NCI-H146 treated with DMSO at 0.1 percent for 48 hours (cell line): ENCODE data around the gene BCAS3.
"Not testable (repeated sequence)": the region's sequence is repeated elsewhere in the genome, so short reads cannot be mapped to it uniquely, and the experiment has no call there.

Experiments
- DNase-seq: peaks from one replicate; lab custom pipeline; 2025; ENCODE audit not compliant: unreplicated experiment; lab: John Stamatoyannopoulos, UW

The BCAS3 gene

DNA sequence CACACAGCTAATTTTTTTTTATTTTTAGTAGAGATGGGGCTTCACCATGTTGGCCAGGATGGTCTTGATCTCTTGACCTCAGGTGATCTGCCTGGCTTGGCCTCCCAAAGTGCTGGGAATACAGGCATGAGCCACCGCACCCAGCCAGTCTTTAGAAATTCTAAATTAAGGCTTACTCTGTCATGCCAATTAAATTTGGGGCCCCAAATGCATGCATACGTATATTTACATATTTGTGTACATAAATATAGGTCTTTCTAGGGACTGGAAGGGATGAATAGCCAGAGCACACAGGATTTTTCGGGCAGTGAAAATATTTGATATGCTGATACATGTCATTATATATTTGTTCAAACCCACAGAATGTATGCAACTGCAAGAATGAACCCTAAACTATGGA lies 105.1 kb downstream of the BCAS3 start:
- DNase-seq: no peak

DNA sequence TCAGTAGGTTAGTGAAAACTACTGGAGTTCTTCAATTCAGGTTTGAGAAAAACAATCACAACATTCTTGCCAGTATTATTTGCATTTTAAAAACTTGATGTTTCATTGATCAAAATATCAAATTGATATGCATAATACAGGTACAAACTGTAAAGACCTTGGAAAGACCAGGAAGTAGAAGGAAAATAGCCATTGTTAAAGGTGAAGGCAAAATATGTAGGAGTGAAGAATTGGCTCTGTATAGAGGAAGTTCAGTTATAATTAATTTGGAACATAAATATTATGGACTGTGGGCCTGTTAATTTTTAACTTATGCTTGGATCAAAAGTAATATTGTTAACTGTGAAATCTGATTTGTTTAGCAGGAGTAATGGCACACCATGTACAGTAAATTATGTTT lies 112.6 kb downstream of the BCAS3 start:
- DNase-seq: no peak

DNA sequence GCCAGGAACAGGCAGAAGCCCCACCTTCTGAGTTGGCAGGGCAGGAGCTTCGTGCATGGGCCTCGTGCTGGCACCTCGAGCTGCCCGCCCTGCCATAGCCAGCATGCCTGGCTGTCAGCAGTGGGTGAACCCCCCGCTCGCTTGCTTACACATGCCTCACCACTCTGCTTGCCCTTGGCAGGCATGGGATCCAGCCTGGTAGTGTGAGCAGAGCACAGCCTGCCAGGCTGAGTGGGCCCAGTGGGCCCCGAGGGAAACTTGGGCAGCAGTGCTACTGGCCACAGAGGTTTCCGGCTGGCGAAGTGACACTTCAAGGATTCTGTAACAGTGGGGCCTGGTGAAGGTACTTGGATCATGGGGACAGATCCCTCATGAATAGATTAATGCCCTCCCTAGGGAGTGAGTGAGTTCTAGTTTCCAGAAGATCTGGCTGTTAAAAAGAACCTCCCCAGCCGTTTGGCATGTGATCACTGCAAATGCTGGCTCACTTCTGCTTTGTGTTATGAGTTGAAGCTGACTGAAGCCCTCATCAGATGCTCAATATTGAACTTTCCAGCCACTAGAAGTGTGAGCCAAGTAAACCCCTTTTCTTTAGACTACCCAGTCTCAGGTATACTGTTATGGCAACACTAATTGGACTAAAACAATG lies 114.7 kb downstream of the BCAS3 start:
- no peak for DNase-seq

DNA sequence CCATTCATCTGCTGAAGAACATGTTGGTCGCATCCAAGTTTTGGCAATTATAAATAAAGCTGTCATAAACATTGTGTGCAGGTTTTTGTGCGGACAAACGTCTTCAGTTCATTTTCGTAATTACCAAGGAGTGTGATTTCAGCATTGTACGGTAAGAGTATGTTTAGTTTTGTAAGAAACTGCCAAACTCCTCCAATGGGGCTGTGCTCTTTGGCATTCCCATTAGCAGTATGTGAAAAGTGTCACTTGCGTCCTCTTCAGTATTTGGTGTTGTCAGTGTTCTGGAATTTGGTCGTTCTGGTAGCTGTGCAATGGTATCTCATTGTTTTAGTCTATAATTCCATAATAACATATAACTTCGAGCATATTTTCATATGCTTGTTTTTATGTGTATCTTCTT lies 120.9 kb downstream of the BCAS3 start:
- DNase-seq: no peak

DNA sequence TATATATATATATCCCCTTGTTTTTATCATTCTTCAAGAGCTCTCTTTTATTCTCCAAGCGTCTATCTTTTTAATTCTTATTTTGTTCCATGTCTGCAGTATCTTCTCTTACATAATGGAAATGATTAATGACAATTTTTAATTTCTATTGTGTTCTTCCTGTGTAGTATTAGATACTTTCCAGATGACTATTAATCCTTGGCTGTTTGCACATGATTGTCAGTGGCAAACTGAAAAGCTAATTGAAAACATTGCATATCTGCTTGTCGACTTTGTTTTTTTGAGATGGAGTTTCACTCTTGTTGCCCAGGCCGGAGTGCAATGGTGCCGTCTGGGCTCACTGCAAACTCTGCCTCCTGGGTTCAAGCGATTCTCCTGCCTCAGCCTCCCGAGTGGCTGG lies 124.7 kb downstream of the BCAS3 start:
- DNase-seq: no peak

DNA sequence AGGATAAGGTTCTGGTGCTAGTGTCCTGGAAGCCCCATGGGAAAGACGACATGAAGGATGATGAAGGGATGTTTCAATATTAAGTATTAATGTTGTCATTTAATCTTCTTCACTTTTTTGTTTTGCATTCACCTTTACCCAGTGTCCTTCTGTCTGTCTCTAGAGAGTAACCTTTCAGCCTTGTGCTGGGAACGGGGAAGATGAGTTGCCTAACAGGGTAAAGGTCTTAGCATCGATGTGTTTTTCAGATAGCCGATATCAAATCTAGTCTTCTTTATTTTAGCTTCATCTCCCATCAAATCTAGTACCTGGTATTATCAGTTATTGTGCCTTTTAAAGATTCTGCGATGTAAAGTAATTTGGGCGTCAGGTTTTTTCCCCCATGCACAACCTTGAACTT lies 125.4 kb downstream of the BCAS3 start:
- no peak for DNase-seq

DNA sequence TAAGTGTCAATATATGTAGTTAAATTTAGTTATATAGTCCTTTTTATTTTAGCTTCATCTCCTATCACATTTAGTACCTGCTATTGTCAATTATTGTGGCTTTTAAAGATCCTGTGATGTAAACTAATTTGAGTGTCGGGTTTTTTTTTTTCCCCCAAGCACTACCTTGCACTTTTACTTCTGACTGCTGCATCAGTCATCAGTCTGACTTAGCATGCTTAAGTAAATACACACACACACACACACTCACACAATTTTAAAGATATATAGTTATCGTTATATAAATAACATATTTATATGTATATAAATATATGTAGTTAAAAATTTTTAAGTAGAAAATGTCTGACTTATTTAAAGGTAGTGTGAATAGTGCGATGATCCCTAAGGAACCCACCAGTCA lies 127.2 kb downstream of the BCAS3 start:
- no peak for DNase-seq

DNA sequence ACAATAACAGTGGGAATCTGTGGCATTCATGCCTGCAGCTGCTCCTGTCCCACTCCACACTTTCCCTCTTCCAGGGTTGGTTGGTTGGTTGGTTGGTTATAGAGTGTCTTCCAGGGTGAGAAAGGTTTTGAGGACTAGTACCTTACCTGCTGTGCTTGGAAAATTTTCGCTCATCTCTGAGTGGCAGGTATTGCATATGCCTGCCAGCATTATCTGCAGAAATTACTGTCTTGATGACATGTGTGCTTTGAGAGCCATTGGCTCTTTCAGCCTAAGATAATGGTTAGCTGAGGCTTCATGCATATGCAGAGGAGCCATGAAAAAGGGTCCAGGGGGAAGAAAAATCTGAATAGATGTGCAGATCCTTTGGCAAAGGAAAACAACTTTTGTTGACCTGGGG lies 131.8 kb downstream of the BCAS3 start:
- no peak for DNase-seq

DNA sequence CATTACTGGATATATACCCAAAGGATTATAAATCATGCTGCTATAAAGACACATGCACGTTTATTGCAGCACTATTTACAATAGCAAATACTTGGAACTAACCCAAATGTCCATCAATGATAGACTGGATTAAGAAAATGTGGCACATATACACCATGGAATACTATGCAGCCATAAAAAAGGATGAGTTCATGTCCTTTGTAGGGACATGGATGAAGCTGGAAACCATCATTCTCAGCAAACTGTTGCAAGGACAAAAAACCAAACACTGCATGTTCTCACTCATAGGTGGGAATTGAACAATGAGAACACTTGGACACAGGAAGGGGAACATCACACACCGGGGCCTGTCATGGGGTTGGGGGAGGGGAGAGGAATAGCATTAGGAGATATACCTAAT lies 137.3 kb downstream of the BCAS3 start:
- not testable (repeated sequence) for DNase-seq

DNA sequence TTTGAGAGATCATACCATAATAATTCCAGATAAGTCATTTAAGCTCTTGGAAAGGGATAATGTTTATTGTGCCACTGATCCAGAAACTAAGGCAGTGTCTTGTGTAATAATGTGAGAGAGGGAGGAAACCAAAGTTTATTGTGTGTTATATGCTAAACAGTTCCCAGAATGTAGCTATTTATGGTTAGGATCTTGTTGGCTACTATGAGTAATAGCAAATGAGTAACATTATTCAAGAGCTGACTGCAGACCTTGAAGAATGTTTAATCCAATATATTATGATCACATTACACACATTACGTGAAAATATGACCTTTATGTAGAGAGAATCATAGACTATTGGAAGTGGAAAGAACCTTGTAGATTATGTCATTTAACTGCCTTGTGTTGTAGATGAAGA lies 139.5 kb downstream of the BCAS3 start:
- no peak for DNase-seq

DNA sequence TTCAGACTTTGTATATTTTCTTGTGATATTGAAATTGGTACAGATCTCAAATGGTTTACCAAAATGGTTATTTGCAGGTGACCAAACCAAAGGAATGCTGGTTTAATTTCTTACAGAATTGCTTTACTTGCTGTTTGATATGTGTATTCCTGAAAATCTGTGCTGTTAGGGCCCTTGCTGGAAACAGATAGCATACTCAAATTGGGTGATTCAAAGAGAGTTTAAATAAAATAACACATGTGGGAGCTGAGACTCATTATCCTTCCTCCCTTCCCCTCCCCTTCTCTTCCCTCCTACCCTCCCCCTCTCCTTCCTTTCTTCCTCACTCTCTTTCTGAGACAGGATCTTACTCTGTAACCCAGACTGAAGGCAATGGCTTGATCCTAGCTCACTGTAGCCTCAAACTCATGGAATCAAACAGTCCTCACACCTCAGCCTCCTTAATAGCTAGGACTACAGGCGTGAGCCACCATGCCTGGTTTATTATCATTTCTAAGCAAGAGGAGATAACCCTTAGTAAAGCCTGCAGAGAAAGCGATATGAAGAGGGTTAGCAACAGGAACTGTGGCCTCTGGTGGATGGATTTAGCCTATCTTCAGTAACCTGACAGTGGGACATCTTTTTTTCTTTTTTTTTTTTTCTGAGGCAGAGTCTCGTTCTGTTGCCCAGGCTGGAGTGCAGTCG lies 141.9 kb downstream of the BCAS3 start:
- DNase-seq: no peak

DNA sequence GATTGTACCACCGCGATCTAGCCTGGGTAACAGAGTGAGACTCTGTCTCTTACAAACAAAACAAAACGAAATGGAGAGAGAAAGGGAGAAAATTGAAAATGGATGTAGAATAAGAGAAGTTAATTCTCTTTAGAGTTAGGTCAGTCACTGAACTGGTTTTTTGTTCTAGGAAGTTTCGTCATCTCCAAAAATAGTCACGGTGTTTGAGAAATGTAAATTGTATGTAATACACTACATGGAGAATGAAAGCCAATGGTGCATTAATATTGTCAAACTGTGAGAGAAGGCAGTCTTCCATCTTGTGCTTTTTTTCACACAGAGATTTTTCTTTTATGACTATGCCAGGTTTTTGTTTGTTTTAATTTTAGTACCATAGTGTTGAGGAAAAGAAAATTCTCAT lies 145.9 kb downstream of the BCAS3 start:
- no peak for DNase-seq

DNA sequence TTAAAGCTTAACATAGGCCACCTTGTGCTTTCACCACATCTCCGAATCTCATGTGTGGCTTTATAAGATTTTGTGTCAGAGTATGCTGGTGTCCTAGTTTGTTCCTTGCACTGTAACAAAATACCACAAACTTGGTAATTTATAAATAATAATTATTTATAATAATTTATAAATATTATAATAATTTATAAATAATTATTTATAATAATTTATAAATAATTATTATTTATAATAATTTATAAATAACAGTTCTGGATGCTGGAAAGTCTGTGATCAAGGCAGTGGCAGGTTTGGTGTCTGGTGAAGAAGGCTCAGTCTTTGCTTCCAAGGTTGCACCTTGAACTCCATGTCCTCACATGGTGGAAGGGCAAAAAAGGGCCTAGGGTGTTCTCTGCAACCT lies 147.7 kb downstream of the BCAS3 start:
- no peak for DNase-seq

DNA sequence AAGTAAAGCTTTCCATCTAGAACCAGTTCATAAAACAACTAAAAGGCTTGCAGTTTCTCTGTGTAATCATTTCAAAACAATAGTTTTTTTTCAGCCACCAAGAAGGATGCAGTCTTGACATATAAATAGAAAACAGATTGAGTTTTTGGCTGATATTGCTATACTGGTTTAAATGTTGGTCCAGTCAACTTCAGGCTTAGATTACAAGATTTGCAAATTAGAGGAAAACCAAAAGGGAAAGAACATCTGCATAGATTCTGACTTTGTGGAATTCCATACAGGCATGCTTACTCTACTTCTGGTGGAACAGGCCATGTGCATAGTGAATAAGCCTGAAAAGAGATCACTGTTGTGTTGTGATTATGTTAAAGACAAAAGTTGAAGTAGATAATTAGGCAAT lies 150.3 kb downstream of the BCAS3 start:
- no peak for DNase-seq

DNA sequence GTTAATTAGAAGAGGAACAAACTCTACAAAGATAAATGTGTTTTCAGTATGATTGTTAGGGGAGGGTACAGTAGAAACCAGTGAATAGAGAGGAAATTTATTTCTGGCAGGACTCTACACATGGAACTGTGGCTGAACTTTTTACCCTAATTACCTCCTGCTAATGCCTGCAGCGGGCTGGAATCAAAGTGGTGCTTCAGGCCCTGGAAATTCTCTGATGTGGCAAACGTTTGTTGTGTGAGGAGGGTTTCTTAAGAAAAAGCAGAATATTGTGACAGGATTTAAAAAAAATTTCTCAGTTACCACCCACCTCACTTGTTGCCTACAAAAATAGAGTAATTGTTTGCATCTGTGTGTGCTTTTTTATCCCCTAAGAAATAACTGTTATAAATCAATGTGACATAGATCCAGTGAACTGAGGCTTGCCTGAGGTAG lies 154.5 kb downstream of the BCAS3 start:
- DNase-seq: no peak

DNA sequence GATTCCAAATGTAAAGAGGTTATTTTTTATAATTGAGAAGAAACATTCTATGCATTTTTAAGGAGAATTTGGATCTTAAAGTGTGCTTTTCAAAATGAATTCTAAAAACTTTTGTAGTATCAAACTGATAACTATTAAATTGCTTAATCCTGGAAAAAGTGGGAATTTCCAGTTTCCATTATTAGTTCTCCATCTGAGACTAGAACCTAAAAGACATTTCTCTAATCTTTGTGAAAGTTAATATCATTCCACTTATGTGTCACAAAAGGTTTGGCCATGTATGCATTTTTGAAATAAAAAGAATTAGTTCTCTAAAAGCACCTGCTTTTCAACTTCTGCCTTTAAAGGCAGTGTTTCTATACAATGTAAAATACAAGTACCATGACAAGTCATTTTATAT lies 155.0 kb downstream of the BCAS3 start:
- no peak for DNase-seq

DNA sequence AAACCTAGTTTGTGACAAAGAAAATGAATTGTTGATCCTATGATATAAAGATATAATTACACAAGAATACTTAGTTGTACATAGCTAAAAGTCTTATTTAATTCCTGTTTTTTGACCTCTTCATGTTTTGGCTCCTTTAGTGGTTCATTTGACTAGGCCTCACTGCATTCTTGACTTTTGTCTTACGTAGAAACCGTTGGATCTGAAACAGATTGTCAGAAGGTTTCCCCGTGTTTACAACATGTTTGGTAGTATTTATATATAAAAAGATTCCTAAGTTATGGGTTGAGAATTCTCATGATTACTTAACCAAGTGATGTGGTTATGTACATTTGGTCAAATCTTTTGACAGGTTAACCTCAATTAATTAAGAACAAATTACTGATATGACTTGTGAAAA lies 162.8 kb downstream of the BCAS3 start:
- no peak for DNase-seq

DNA sequence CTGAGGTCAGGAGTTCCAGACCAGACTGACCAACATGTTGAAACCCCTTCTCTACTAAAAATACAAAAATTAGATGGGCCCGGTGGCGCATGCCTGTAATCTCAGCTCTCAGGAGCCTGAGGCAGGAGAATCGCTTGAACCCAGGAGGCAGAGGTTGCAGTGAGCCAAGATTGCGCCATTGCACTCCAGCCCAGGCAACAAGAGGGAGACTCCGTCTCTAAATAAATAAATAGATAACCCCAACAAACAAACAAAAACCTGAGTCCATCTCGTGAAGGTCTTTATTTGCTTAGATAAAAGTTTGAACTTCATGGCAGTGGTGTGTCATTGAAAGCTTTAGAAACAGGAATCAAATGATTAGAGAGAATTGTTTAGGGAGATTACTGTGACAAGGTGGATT lies 167.4 kb downstream of the BCAS3 start:
- DNase-seq: no peak

DNA sequence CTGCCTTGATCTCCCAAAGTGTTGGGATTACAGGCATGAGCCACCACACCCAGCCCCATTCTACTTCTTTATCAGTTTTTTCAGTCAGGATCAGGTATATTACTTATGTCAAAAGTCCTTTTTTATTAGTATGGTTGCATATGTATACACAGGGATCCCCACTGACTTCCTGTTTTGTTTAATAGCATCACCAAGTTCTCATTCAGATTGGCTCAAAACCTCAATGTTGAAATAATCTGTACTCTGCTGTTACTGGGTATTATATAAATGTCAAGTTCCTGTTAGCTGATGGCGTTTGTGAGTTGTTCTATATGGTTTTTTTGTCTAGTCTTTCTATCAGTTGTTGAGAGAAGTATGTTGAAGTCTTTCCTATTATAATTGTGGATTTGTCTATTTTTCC lies 168.5 kb downstream of the BCAS3 start:
- no peak for DNase-seq

DNA sequence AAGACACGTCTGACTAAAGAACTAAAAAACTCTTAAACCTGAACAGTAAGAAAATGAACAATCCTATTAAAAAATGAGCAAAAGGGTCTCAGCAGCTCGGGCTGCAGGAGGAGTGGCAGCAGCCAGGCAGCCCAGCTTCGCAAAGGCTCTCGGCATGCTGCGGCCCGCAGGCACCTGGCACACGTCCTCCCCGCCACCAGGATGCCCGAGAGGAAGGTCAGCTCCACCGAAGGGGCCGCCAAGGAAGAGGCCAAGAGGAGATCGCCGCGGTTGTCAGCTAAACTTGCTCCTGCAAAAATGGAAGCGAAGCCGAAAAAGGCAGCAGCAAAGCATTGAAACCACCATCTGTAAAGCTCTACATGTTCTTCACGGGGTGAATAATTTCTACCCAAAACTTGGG lies 173.5 kb downstream of the BCAS3 start:
- no peak for DNase-seq

DNA sequence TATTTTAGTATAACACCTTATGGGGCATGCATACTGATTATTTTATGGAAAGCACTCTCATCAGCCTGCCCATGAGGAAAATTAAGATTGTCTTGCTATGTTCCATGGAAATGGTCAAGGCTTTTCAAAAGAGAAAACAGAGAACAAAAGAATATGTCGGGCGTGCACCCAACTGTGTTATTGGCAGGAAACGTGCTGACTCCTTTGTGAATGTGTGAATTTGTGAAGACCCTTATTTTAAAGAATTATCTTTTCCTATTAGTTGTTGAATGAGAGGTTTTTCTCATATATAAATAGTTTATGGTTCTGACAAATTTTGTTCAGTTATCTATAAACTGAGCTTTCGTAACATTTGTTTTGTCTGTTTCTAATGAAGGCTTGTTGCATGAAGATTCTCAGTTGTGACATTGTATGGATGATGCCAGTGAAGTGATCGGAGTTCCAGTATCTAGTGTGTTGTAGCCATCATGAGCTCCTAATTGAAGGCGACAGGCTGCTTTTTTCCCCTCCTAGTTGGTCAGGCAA lies 180.0 kb downstream of the BCAS3 start:
- DNase-seq: no peak

DNA sequence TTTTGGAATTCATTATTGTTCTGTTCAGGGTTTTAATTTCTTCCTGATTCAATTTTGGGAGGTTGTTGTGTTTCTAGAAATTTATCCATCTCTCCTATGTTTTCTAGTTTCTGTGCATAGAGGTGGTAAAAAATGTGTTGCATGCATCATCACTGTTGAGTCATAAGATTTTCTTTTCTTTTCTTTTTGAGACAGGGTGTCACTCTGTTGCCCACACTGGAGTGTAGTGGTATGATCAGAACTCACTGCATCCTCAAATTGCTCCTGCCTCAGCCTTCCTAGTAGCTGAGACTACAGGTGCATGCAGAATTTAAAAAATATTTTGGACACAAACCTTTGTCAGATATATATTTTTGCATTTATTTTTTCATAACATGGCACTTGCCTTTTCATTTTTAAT lies 184.8 kb downstream of the BCAS3 start:
- DNase-seq: no peak
